ENCODE measurements around the gene TP73. TPM values are rescaled to one million over a fixed set of nuclear protein-coding genes. Genes with fewer than 3 reads are reported as not detected.

Gene TP73
- total and polyA plus RNA-seq, 8 donors = 0.11 to 0.51 (median 0.28) TPM

DNA sequence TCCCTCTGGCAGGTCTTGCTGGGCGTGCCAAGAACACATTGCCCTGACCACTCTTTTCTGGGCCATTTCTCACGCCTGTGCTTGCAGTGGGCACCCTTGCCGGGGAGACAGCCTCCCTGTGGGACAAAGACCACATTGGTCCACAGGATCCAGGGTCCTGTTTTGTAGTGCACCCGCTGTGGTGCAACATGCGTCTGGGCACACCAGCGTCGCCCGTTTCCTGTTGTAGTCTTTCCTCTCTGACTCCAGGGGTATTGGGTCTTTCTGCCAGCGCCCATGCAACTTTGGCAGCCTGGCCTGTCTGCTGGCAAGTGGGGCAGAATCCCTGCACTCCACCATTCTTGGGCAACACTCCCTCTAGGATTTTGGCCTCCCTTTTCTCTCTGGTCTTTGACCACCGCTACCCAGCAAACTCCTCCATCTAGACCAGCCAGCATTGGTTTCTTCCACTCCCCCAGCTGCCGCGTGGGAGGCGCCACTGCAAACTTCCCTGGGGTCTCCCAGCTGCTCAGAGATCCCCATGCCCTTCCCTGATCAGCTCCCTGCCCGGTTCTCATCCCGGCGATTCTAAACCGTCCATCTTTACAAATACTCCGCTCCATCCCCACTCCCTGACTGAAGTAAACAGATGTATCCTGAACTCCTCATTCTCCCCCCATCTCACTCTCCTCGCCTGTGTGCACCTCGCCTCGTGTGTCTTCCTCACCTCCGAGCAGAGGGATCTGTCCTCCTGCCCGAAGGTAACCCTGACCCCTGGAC lies 28.7 kb upstream of the TP73 start:
- no peaks in the 10 kb centered on the region for H3K27me3 ChIP-seq
- H3K9me3 ChIP-seq = no peaks in the 10 kb centered on the region
- ATAC-seq (no peak), DNase-seq (peak in 2 of 6 donors; percentile 33 to 62), FAIRE-seq (no peak)
- H3K27ac ChIP-seq = no peak overlapping the region
- intact Hi-C loops (cut with DNase I) = loop anchor here in 2 of 3 donors (2.0 to 10.0 kb wide), 3 partner anchors 131 to 169 kb away; partner anchors contain the start of gene ARHGEF16 (in 1 of the 2)
- TF ChIP-seq, protein P1, sequence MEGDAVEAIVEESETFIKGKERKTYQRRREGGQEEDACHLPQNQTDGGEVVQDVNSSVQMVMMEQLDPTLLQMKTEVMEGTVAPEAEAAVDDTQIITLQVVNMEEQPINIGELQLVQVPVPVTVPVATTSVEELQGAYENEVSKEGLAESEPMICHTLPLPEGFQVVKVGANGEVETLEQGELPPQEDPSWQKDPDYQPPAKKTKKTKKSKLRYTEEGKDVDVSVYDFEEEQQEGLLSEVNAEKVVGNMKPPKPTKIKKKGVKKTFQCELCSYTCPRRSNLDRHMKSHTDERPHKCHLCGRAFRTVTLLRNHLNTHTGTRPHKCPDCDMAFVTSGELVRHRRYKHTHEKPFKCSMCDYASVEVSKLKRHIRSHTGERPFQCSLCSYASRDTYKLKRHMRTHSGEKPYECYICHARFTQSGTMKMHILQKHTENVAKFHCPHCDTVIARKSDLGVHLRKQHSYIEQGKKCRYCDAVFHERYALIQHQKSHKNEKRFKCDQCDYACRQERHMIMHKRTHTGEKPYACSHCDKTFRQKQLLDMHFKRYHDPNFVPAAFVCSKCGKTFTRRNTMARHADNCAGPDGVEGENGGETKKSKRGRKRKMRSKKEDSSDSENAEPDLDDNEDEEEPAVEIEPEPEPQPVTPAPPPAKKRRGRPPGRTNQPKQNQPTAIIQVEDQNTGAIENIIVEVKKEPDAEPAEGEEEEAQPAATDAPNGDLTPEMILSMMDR (IDR thresholded peaks at IDR 0.05) = no peak
- peaks cover 0 to 9% (median 4%) of the 10 kb centered on the region in 3 donors for H3K36me3 ChIP-seq
- H3K4me1 ChIP-seq = peaks cover 0 to 15% (median 13%) of the 10 kb centered on the region in 3 donors
- peak overlapping the region; percentile 66 to 99 (median 86) for H3K4me3 ChIP-seq
- WGBS, 2 donors = 23 to 29% methylated on average over 23 of the region's 23 CpGs

DNA sequence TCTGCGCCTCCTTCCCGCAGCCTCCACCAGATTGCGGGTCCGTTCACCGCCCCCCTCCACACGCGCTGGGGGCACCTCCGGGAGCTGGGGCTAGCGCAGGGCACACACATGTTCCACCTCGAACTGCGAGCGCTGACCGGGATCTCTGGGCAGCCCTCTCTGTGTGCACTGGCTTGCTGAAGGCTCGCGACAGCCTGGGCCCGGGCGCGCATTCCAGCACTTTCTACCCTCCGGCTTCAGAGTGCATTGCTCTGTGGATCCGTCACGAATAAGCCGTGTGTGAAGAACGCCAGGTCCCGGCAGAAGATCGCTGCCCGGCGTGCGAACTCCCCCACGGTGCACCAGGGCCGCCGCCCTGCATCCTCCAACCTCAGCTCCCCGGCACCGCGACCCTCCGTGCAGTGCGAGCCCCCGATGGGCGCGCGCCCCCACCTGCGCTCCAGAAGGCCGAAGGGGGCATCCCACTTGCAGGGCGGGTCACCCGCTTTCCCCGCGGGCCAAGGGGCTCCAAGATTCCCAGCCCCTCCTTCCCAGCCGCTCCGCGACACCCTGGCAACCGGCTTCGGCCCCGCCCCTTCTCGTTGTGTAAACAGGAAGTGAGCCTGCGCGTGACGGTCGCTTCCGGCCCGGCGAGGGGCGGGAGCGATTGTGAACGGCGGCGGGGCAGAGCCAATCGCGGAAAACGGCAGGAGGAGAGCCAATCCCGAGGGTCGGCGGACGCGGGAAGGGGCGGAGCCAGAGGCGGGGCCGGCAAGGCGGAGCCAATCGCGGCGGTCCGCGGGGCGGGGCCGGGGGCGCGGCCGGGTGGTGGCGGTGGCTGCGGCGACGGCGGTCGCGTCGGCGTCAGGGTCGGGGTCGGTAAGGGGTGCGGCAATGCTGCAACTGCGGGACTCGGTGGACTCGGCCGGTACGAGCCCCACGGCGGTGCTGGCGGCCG lies 27.8 kb upstream of the TP73 start, which contains the start of gene TPRG1L:
Gene TPRG1L (plus strand): TSS at position 816 of the 937 bp plus-strand sequence. CDS start 58 bp downstream, at position 874.
- H3K4me3 ChIP-seq = peak within 1 kb of the TSS; percentile 66 to 99 (median 86)
- H3K27ac ChIP-seq = peak within 1 kb of the TSS in 3 of 4 donors; percentile 48 to 55 (median 52)
- intact Hi-C loops (cut with DNase I) = loop anchor here in 2 of 3 donors (5.0 to 10.0 kb wide), 2 partner anchors 132 to 170 kb away; partner anchors contain the start of gene ARHGEF16 (in 1 of the 2)
- no peaks in the 10 kb centered on the region for H3K27me3 ChIP-seq
- H3K4me1 ChIP-seq = peaks cover 0 to 15% (median 13%) of the 10 kb centered on the region in 3 donors
- peak; percentile 96 to 99 (median 97) for ATAC-seq
- 0 to 1% methylated on average over 77 to 108 of the region's 108 CpGs for WGBS, 2 donors
- no peak for FAIRE-seq
- H3K36me3 ChIP-seq = peaks cover 0 to 16% (median 4%) of the 10 kb centered on the region in 3 donors
- TF ChIP-seq, protein P1 (IDR thresholded peaks at IDR 0.05) = no peak
- peak; percentile 98 to 100 (median 99) for DNase-seq
- no peaks in the 10 kb centered on the region for H3K9me3 ChIP-seq

- ATAC-seq (peak; percentile 18 to 45 (median 32)), DNase-seq (peak; percentile 35 to 81 (median 53)), FAIRE-seq (no peak)
- Histone ChIP-seq H3K27ac (peak overlapping the region in 3 of 4 donors; percentile 33 to 55 (median 52)), H3K4me1 (peaks cover 0 to 15% (median 13%) of the 10 kb centered on the region in 3 donors), H3K36me3 (peaks cover 0 to 21% (median 8%) of the 10 kb centered on the region in 3 donors), H3K4me3 (peak overlapping the region; percentile 66 to 99 (median 86)), H3K9me3 (no peaks in the 10 kb centered on the region), H3K27me3 (no peaks in the 10 kb centered on the region)
- TF ChIP-seq, protein P1 (IDR thresholded peaks at IDR 0.05) = no peak
- WGBS, 2 donors = 1 to 3% methylated on average over 29 to 71 of the region's 71 CpGs
- intact Hi-C loops (cut with DNase I) = loop anchor here in 1 of 3 donors (10.0 kb wide), 1 partner anchor 171 kb away; the partner anchor contains the start of gene ARHGEF16
Observed at GRCh38 chr1:3625151-3625907, 27.0 kb upstream of the TP73 start.

DNA sequence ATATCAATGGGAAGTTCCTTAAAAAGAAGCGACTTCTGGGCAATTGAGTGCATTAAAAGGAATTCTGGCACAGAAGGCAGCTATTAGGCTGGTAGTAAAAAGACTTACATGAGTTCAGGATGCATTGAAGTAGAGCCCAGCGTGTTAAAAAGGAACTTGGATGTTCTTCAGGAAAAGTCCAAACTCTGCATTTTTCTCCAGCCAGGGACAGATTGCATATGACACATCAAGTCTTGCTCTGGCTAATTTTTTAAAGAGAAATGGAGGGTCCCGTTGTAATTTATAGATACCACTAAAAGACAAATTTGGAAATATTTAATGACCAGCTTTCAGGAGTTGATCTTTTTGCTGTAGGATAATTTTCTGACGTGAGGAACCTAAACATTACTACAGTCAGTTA lies 26.3 kb upstream of the TP73 start:
- intact Hi-C loops (cut with DNase I) = loop anchor here in 1 of 3 donors (10.0 kb wide), 1 partner anchor 171 kb away; the partner anchor contains the start of gene ARHGEF16
- no peak for DNase-seq
- Histone ChIP-seq H3K36me3 (peaks cover 0 to 21% (median 8%) of the 10 kb centered on the region in 3 donors), H3K27me3 (no peaks in the 10 kb centered on the region), H3K4me3 (peak overlapping the region in 1 of 4 donors; percentile 99), H3K9me3 (no peaks in the 10 kb centered on the region), H3K4me1 (peaks cover 0 to 15% (median 13%) of the 10 kb centered on the region in 3 donors), H3K27ac (peak overlapping the region in 1 of 4 donors; percentile 52)
- TF ChIP-seq, protein P1 (IDR thresholded peaks at IDR 0.05) = no peak
- no peak for FAIRE-seq
- WGBS, 2 donors = 71% methylated on average over 4 of the region's 4 CpGs
- ATAC-seq = no peak
